Common myeloid progenitor, CD34-positive (primary cell): ENCODE results near the gene MAS1.

Source experiments
- CTCF ChIA-PET: fragments of 350-600 bp; sonication (Branson Sonifier 250); formaldehyde crosslinking; loops from one replicate; lab custom pipeline; 2021; ENCODE audit warnings: antibody characterized with exemption; lab: Charles Lee
- POLR2A ChIA-PET: fragments of 350-600 bp; sonication (Branson Sonifier 250); formaldehyde crosslinking; loops from one replicate; lab custom pipeline; 2021; ENCODE audit warnings: antibody characterized with exemption; lab: Charles Lee
- DNase-seq, 3 donors: peaks; one replicate each; pipeline versions ENCODE4 v3.0.0 to v3.0.0-alpha.2; 2013
- H3K27ac ChIP-seq, 2 experiments: 1 replicate in 1 of 2; 2 replicates in 1 of 2; pipeline ENCODE4 v1.7.0; 2013; ENCODE audit warnings: inconsistent platforms in 2 of 2, low read length in 2 of 2, mild to moderate bottlenecking in 2 of 2, low read depth in 1 of 2, moderate library complexity in 1 of 2; ENCODE audit not compliant: severe bottlenecking in 2 of 2, insufficient read depth in 1 of 2, poor library complexity in 1 of 2
- H3K27me3 ChIP-seq, 5 experiments: replicated peaks in 2 of 5; 1 replicate in 3 of 5; 2 replicates in 2 of 5; pipeline versions ENCODE4 v1.6.1 to v1.7.0; 2013; ENCODE audit warnings: low read length in 4 of 5, mild to moderate bottlenecking in 2 of 5, moderate library complexity in 2 of 5, inconsistent platforms in 1 of 5; ENCODE audit not compliant: insufficient read depth in 5 of 5, control insufficient read depth in 4 of 5
- H3K36me3 ChIP-seq, 4 experiments: 1 replicate in 2 of 4; 2 replicates in 2 of 4; pipeline versions ENCODE4 v1.6.1 to v1.7.0; 2013; ENCODE audit warnings: low read length in 3 of 4, control low read depth in 1 of 4, mild to moderate bottlenecking in 1 of 4; ENCODE audit not compliant: control insufficient read depth in 4 of 4, insufficient read depth in 4 of 4
- H3K4me1 ChIP-seq, 4 experiments: 1 replicate in 3 of 4; 2 replicates in 1 of 4; pipeline versions ENCODE4 v1.6.1 to v1.7.1; 2013; ENCODE audit warnings: low read length in 3 of 4, mild to moderate bottlenecking in 3 of 4, control low read depth in 1 of 4, inconsistent platforms in 1 of 4, moderate library complexity in 1 of 4; ENCODE audit not compliant: control insufficient read depth in 4 of 4, insufficient read depth in 4 of 4; ENCODE audit errors: control extremely low read depth in 1 of 4
- H3K4me3 ChIP-seq, 7 experiments: 1 replicate in 4 of 7; 2 replicates in 3 of 7; pipeline versions ENCODE4 v1.5.1 to v1.7.0; 2013; ENCODE audit warnings: mild to moderate bottlenecking in 7 of 7, low read length in 6 of 7, moderate library complexity in 6 of 7, inconsistent platforms in 2 of 7, low read depth in 2 of 7, control low read depth in 1 of 7; ENCODE audit not compliant: insufficient read depth in 4 of 7, control insufficient read depth in 1 of 7; ENCODE audit errors: extremely low read depth in 1 of 7
- H3K9me3 ChIP-seq, 5 experiments: 1 replicate in 4 of 5; 2 replicates in 1 of 5; pipeline versions ENCODE4 v1.6.1 to v1.7.1; 2013; ENCODE audit warnings: low read length in 4 of 5, mild to moderate bottlenecking in 2 of 5, inconsistent platforms in 1 of 5, low read depth in 1 of 5, moderate library complexity in 1 of 5; ENCODE audit not compliant: control insufficient read depth in 4 of 5, insufficient read depth in 2 of 5; ENCODE audit errors: control extremely low read depth in 1 of 5
- WGBS: methylation state at CpG from one replicate; pipeline ENCODE4 v1.1.5; 2013; ENCODE audit not compliant: insufficient coverage; 5-methylcytosine and 5-hydroxymethylcytosine counted together

The MAS1 gene

DNA sequence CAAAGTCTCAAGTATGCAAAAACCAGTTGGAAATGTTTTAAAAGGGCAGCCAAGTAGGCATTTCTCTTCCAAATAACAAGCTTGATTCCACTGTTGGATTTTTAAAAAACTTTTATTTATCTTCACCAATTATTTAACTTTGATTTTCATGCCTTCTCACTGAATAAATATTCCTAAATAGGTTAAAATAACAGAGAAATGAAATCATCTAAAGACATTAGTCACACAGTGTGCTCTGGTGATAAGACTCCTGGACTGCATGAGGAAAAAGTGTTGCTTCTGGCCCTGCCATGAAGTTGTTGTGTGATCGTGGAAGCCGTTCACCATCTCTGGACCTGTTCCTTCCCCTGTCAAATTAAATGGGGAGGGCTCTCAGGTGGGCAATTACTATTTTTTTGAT is 44.3 kb downstream of the MAS1 start:
- ChIA-PET CTCF (no interaction called here), POLR2A (no interaction called here)
- DNase-seq = no peak
- no peak overlapping the region for H3K4me3 ChIP-seq
- H3K27me3 ChIP-seq = peaks cover 0 to 23% (median 12%) of the 10 kb centered on the region in 5 experiments
- H3K9me3 ChIP-seq = peaks cover 2 to 4% (median 3%) of the 10 kb centered on the region in 5 experiments
- 100% methylated on average over 2 of the region's 2 CpGs for WGBS
- H3K36me3 ChIP-seq = no peaks in the 10 kb centered on the region
- H3K27ac ChIP-seq = no peak overlapping the region
- H3K4me1 ChIP-seq = no peaks in the 10 kb centered on the region

DNA sequence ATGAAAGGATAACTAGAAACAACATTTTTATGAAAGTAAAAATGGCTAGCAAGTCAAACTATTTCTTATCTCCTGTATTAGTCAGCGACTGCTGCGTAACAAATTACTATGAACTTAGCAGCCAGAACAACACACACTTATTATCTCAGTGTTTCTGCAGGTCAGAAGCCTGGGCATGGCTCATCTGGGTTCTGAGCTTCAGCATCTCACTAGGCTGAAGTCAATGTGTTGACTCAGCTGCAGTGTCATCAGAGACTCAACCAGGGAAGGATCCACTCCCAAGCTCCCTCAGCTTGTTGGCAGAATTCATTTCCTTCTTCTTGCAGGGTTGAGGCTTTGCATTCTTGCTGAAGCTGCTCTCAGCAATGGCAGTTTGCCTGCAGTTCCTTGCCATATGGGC is 44.8 kb downstream of the MAS1 start:
- WGBS = 100% methylated on average over 2 of the region's 2 CpGs
- no peaks in the 10 kb centered on the region for H3K4me1 ChIP-seq
- ChIA-PET CTCF (no interaction called here), POLR2A (no interaction called here)
- no peak overlapping the region for H3K4me3 ChIP-seq
- peaks cover 2 to 4% (median 3%) of the 10 kb centered on the region in 5 experiments for H3K9me3 ChIP-seq
- H3K27me3 ChIP-seq = peaks cover 0 to 23% (median 12%) of the 10 kb centered on the region in 5 experiments
- no peak for DNase-seq
- H3K27ac ChIP-seq = no peak overlapping the region
- no peaks in the 10 kb centered on the region for H3K36me3 ChIP-seq

DNA sequence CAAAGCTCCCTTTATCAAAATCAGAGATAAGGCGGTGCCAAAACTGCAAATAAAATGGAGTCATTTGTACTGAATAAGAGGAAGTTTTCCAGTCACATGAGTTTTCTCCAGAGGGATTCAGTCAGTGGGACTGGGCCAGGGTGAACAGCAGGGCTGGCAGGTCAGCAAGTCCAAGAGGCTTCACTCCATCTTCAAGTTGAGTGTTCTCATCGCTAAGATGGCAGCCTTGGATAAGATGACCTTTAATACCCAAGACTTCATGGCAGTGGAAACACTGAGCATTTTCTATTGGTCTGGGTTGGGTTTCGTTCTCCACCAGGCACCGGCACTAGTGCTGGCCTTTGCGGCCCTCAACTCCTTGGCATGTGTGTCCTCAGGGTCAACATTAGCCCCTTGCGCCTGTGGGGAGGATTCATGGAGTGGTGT is 48.8 kb downstream of the MAS1 start:
- H3K4me1 ChIP-seq = no peaks in the 10 kb centered on the region
- CTCF ChIA-PET = interaction anchor here (1.8 kb wide), 1 partner anchor 76 kb away, joined by 7 read pairs; no protein-coding TSS in a partner anchor
- H3K9me3 ChIP-seq = peaks cover 5 to 17% (median 14%) of the 10 kb centered on the region in 5 experiments
- H3K27ac ChIP-seq = no peak overlapping the region
- H3K36me3 ChIP-seq = no peaks in the 10 kb centered on the region
- no peak overlapping the region for H3K4me3 ChIP-seq
- POLR2A ChIA-PET = no interaction called here
- H3K27me3 ChIP-seq = peaks cover 0 to 32% (median 10%) of the 10 kb centered on the region in 5 experiments
- WGBS = 98% methylated on average over 5 of the region's 6 CpGs
- DNase-seq = no peak
